Esophagus muscularis mucosa (tissue), 4 donors: ENCODE results near the gene EME1. TPM values are rescaled to one million over a fixed set of nuclear protein-coding genes. Genes with fewer than 3 reads are reported as not detected.
A peak's percentile ranks its signal among the peaks of the same experiment; 100 is the strongest.

Experiments used
- DNase-seq: peaks from one replicate; pipeline ENCODE4 v3.0.0-alpha.2; 2017; ENCODE audit errors: extremely low spot score
- H3K27ac ChIP-seq, 4 donors: fragments of 200-600 bp; sonication (generic); replicated peaks in 1 of 4; 1 replicate in 3 of 4; 2 replicates in 1 of 4; pipeline ENCODE4 v1.5.1; 2016 to 2019; ENCODE audit warnings: mild to moderate bottlenecking in 1 of 4
- H3K27me3 ChIP-seq, 4 donors: fragments of 200-600 bp; sonication (generic); one replicate each; pipeline versions ENCODE4 v1.5.1 to v1.6.0; 2016 to 2019
- H3K36me3 ChIP-seq, 4 donors: fragments of 200-600 bp; sonication (generic); one replicate each; pipeline ENCODE4 v1.5.1; 2016 to 2019
- H3K4me1 ChIP-seq, 4 donors: fragments of 200-600 bp; sonication (generic); one replicate each; pipeline ENCODE4 v1.5.1; 2016 to 2019
- H3K4me3 ChIP-seq, 4 donors: fragments of 200-600 bp; sonication (generic); 1 replicate in 2 of 4; 2 replicates in 2 of 4; pipeline ENCODE4 v1.5.1; 2016 to 2019; ENCODE audit warnings: mild to moderate bottlenecking in 4 of 4, moderate library complexity in 1 of 4
- H3K9me3 ChIP-seq, 4 donors: fragments of 200-600 bp; sonication (generic); 1 replicate in 3 of 4; 2 replicates in 1 of 4; pipeline ENCODE4 v1.5.1; 2016 to 2019
- EP300 ChIP-seq: sonication (generic); formaldehyde crosslinking; IDR thresholded peaks from one replicate; pipeline ENCODE4 v1.6.1; 2017; ENCODE audit warnings: antibody characterized with exemption
- POLR2A ChIP-seq: fragments of 450-650 bp; IDR thresholded peaks from one replicate; pipeline ENCODE4 v1.6.1; 2017; ENCODE audit warnings: antibody characterized with exemption, moderate library complexity, mild to moderate bottlenecking, low read depth
- POLR2AphosphoS5 ChIP-seq, 2 donors: sonication (generic); formaldehyde crosslinking; IDR thresholded peaks; one replicate each; pipeline ENCODE4 v1.6.1; 2017; ENCODE audit warnings: antibody characterized with exemption in 2 of 2
- WGBS: methylation state at CpG from one replicate; pipeline ENCODE4 v1.1.5; 2018; 5-methylcytosine and 5-hydroxymethylcytosine counted together
- intact Hi-C: fragments of 100-400 bp; cut with DNase I; formaldehyde crosslinking; loops from one replicate; pipeline ENCODE4 v1.15.1; 2023
- total RNA-seq, 4 donors: library from RNA; depleted of rRNA; stranded (reverse); fragments of >200 nt; gene quantifications; one replicate each; pipeline versions ENCODE4 v1.1.0 to v1.2.1, GENCODE V29; 2016
- TF ChIP-seq, protein P1 (sequence below), 3 experiments: fragments of 200-600 bp in 2 of 3; fragments of 450-650 bp in 1 of 3; sonication (generic) in 2 of 3; IDR thresholded peaks; one replicate each; pipeline ENCODE4 v1.5.1; 2017 to 2019; ENCODE audit warnings: antibody characterized with exemption in 3 of 3, mild to moderate bottlenecking in 2 of 3, moderate library complexity in 1 of 3

The EME1 gene
- total RNA-seq, 4 donors from 2014 or later: not detected

GRCh38 chr17:50420419-50421112, 47.5 kb downstream of the EME1 start:
- TF ChIP-seq POLR2AphosphoS5 (IDR thresholded peaks at IDR 0.05): no peak
- no peak for TF ChIP-seq EP300
- TF ChIP-seq, protein P1, sequence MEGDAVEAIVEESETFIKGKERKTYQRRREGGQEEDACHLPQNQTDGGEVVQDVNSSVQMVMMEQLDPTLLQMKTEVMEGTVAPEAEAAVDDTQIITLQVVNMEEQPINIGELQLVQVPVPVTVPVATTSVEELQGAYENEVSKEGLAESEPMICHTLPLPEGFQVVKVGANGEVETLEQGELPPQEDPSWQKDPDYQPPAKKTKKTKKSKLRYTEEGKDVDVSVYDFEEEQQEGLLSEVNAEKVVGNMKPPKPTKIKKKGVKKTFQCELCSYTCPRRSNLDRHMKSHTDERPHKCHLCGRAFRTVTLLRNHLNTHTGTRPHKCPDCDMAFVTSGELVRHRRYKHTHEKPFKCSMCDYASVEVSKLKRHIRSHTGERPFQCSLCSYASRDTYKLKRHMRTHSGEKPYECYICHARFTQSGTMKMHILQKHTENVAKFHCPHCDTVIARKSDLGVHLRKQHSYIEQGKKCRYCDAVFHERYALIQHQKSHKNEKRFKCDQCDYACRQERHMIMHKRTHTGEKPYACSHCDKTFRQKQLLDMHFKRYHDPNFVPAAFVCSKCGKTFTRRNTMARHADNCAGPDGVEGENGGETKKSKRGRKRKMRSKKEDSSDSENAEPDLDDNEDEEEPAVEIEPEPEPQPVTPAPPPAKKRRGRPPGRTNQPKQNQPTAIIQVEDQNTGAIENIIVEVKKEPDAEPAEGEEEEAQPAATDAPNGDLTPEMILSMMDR (IDR thresholded peaks at IDR 0.05): no peak
- TF ChIP-seq POLR2A: no peak
- Histone ChIP-seq H3K4me1 (peaks cover 7 to 30% (median 20%) of the 10 kb centered on the region in 4 donors), H3K9me3 (no peaks in the 10 kb centered on the region), H3K27me3 (no peaks in the 10 kb centered on the region), H3K36me3 (no peaks in the 10 kb centered on the region), H3K4me3 (no peak overlapping the region), H3K27ac (peak overlapping the region in 3 of 4 donors; percentile 47 to 67 (median 52))
- WGBS: 93% methylated on average over 6 of the region's 6 CpGs
- intact Hi-C loops: no loop called here
- no peak for DNase-seq

DNA sequence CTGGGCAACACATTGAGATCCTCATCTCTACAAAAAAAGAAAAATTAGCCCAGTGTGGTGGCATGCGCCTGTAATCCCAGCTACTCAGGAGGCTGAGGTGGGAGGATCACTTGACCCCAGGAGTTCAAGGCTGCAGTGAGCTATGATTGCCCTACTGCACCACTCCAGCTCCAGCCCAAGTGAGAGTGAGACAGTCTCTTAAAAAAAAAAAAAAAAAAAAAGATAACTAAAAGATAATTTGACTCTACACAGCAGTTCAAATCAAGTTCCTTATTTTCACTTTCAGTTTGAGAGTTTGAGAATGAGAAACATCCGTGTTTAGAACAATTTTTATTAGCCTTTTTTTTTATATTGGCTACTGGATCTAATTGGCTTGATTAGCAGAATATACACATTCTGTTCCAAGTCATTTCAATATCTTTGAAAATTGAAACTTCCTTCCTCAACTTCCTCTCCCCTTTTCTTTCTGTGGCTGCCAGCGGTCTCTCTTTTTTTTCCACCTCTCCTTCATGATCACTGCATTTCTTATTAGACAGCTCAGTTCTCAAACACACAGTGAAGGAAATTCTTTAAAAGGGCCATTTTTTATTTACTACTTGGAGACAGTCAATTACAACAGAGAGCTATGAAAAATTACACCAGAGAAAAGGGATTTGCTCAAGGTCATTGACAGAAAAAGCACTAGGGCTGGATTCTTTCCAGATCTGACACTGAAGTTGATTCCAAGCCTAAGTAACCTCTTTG, 48.5 kb downstream of the EME1 start:
- Histone ChIP-seq H3K27ac (peak overlapping the region; percentile 47 to 67 (median 54)), H3K4me1 (peaks cover 9 to 34% (median 26%) of the 10 kb centered on the region in 4 donors), H3K4me3 (peak overlapping the region; percentile 27 to 38 (median 35)), H3K36me3 (no peaks in the 10 kb centered on the region), H3K27me3 (no peaks in the 10 kb centered on the region), H3K9me3 (no peaks in the 10 kb centered on the region)
- WGBS: 50% methylated on average over 3 of the region's 3 CpGs
- TF ChIP-seq POLR2AphosphoS5 (IDR thresholded peaks at IDR 0.05): no peak
- no peak for TF ChIP-seq EP300
- intact Hi-C loops: no loop called here
- DNase-seq: no peak

DNA sequence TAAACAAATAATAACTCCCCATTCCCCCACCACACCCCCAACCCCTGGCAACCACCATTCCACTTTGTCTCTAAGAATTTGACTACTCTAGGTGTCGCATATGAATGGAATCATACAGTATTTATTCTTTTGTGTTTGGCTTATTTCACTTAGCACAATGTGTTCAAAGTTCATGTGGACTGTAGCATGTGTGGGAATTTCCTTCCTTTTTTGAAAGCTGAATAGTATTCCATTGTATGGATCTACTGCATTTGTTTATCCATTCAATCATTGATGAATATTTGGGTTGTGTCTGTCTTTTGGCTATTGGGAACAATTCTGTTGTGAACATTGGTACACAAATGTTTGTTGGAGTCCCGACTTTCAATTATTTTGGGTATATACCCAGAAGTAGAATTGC, 49.7 kb downstream of the EME1 start:
- DNase-seq: no peak
- H3K27me3 ChIP-seq: no peaks in the 10 kb centered on the region
- peaks cover 19 to 46% (median 38%) of the 10 kb centered on the region in 4 donors for H3K4me1 ChIP-seq
- 91% methylated on average over 2 of the region's 2 CpGs for WGBS
- H3K36me3 ChIP-seq: no peaks in the 10 kb centered on the region
- intact Hi-C loops: no loop called here
- H3K9me3 ChIP-seq: no peaks in the 10 kb centered on the region
- TF ChIP-seq POLR2A: no peak
- TF ChIP-seq EP300: no peak
- H3K4me3 ChIP-seq: no peak overlapping the region
- no peak overlapping the region for H3K27ac ChIP-seq

DNA sequence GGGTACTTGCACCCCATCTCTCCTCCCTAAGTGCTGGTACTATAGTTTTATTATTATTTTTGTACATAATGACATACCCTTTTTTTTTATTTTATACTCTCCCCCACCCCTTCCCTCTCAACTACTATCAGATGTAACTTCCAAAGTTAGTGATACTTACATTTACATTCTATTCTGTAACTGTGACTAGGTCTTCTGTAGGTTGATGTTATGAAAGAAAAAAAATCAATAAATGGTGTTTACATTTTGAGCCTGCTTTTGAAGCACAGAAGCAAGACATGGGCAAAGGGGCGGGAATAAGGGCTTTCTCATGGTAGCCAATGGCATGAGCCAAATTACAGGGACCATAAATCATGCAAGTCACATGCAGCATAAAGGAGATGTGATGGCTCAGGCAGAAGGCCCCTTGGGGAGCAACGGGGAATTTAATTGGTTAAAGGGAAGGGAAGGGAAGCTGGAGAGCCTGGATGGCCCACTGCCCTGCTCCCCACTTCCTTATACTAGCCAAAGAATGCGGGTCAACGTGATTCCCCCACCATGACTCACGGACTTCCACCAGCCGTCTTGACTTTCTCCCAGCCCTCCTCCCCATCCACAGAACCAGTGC, 50.6 kb downstream of the EME1 start:
- no peak for TF ChIP-seq POLR2A
- no peak for TF ChIP-seq POLR2AphosphoS5 (IDR thresholded peaks at IDR 0.05)
- TF ChIP-seq, protein P1 (IDR thresholded peaks at IDR 0.05): no peak
- TF ChIP-seq EP300: no peak
- H3K27ac ChIP-seq: no peak overlapping the region
- H3K4me1 ChIP-seq: peaks cover 19 to 52% (median 40%) of the 10 kb centered on the region in 4 donors
- H3K36me3 ChIP-seq: no peaks in the 10 kb centered on the region
- DNase-seq: no peak
- H3K4me3 ChIP-seq: no peak overlapping the region
- WGBS: 74% methylated on average over 6 of the region's 6 CpGs
- H3K27me3 ChIP-seq: no peaks in the 10 kb centered on the region
- intact Hi-C loops: no loop called here
- H3K9me3 ChIP-seq: no peaks in the 10 kb centered on the region

DNA sequence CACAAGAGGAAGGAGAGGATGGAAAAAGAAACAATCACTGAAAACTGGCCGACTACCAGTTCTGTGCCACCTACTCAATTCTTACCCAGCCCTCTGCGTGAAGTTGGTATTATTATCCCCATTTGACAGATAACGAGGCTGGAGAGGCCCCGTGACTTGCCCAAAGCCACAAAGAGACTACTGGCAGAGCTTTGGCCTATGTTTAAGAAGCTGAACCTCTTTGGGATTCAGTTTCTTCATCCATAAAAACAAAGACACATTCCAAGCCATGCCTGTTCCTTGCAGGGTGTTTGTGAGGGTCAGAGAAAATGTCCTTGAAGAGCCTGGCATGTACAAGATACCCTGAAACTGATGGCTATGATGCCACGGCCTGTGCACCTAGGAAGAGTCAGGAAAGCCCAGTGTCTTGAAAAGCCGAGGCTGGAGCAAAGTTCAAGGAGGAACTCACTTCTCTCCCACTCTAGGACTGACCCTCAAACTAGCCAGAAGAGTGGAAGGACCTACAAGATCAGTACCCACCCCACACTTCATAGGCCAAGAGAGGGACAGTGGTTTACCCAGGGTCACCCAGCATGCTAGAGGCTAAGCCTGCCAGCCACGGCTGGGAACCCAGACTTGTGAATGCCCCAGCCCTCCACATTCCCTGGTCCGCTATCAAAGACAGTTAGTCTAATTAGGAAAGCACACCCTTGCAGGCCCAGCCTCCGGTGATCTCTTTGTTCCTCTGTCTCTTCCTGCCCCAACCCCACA, 51.4 kb downstream of the EME1 start:
- Histone ChIP-seq H3K27me3 (no peaks in the 10 kb centered on the region), H3K27ac (no peak overlapping the region), H3K36me3 (peaks cover 0 to 3% (median 0%) of the 10 kb centered on the region in 4 donors), H3K9me3 (no peaks in the 10 kb centered on the region), H3K4me3 (no peak overlapping the region), H3K4me1 (peaks cover 19 to 55% (median 40%) of the 10 kb centered on the region in 4 donors)
- TF ChIP-seq EP300: no peak
- intact Hi-C loops: no loop called here
- DNase-seq: no peak
- 94% methylated on average over 9 of the region's 9 CpGs for WGBS
